Measurements from ENCODE around the gene UQCC2.

The UQCC2 gene

DNA sequence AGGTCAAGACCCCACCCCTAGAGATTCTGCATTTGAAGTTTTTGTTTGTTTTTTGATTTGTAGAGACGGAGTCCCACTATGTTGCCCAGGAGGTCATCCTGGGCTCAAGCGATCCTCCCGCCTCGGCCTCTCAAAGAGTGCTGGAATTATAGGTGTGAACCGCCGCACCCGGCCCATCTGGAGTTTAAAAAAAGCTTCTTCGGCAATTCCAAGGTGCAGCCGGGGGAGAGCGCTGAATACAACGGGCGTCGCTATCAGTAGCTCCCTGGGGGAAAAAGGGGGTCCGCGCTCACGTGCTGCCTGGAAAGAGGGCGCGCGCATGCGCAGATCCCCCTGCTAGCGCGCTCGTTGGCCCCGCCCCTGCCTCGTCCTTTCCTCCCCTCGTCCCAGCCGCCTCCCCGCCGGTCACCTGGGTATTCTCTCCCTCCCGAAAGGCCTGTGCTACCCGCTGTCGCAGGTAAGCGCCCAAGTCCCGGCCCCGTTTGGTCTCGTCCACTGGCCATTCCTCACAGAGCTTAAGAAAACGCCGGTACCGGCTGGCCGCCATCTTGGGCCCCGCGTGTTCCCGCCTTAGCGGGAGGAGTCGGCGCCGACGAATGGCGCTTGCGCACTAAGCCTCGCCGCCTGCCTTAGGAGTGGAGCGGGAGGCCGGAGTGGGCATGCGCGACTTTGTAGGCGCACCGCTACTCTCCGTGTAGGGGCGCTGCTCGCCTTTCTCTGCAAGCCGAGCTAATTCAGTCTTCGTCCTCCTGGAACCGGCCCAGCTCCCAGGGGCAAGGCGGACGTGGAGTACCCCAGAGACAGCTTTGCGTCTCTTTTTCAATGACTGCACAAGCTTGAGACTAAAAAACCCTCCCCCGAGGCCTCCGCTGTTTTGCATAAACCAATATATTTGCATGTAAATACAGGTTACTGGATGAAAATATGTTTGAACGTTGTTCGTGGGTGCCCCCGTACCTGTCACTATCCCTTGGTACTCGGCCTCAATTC is at the start of gene UQCC2:
Gene UQCC2 (minus strand): TSS at position 561 of the 990 bp plus-strand sequence. CDS start 14 bp downstream, at position 547.
- peak; percentile 98 for DNase-seq

DNA sequence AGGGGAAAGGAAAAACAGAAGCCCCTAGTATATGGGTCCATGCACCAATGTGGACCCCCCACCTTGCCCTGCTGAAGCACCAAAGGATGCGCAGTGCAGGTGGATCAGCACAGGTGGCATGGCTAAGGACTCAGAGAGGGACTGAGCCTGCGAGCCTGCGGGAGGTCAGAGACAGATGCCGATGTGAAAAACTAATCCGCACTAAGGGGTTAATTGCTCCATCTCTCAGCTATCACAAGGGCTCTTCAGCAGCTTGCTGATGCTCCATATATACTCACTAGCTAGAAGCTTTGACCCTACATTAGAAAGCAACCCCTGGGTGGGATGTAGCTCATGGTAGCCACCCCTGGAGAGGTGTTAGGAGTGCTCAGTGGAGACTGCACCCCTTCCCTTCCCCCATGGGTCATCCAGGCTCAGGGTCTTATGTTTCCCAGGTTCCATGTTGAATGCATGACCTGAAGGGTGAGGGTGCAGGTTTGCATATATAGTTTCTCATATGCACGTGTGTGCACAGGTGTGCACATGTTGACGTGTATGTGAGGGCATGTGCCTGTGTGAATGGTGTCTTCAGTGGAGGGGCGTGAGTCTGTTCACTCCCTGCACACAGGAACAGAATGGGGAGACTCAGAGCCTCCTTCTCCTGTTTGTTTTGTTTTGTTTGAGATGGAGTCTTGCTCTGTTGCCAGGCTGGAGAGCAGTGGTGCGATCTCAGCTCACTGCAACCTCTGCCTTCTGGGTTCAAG is 48.6 kb upstream of the UQCC2 start:
- DNase-seq = no peak

DNA sequence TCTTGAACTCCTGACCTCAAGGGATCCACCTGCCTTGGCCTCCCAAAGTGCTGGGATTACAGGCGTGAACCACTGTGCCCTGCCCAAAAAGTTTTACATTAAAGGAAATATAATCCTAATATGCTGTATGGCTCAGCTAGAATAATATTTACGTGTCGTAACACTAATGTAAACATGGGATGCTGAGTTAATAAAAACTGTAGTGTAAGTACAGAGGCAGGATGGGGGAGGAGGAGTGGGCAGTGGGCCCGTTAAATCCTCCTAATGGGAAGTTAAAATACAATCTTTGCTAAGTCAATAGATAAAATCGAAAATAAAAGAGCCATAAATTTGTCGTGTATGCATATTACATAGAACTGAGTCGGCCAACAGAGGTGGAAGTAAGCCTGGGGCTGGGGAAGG is 47.3 kb upstream of the UQCC2 start:
- DNase-seq = no peak

DNA sequence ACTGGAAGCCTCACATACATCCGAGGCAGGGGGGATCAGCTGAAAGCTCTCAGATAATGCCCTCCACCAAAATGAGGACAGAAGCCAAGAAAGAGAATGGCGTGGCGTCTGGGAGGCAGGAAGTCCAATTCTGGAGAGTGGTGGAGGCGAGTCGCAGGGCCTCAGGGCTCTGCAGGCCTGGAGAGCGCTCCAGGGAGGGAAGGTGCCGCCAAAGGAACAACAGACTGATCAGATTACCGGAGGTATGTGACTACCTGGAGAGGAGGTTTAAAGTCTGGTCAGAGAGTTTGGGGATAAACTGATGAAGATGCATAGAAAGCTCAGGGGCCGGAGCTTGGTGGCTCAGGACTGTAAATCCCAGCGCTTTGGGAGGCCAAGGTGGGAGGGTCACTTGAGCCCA is 46.4 kb upstream of the UQCC2 start:
- no peak for DNase-seq

DNA sequence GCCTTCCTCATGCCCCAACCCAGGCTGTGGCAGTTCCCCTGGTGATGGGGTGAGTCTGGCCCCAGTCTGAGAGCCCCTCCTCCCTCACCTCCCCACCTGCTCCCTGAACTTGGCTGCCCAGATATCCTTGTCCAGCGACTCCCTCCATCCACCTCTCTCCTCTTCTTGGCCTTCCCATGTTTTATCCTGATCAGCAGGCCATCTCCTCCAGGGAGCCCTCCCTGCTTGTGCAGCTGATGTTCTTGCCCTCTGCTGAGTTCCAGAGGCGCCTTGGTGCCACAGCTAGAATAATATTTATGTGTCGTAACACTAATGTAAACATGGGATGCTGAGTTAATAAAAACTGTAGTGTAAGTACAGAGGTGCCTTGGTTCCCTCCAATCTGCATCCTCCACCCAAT is 45.6 kb upstream of the UQCC2 start:
- no peak for DNase-seq

DNA sequence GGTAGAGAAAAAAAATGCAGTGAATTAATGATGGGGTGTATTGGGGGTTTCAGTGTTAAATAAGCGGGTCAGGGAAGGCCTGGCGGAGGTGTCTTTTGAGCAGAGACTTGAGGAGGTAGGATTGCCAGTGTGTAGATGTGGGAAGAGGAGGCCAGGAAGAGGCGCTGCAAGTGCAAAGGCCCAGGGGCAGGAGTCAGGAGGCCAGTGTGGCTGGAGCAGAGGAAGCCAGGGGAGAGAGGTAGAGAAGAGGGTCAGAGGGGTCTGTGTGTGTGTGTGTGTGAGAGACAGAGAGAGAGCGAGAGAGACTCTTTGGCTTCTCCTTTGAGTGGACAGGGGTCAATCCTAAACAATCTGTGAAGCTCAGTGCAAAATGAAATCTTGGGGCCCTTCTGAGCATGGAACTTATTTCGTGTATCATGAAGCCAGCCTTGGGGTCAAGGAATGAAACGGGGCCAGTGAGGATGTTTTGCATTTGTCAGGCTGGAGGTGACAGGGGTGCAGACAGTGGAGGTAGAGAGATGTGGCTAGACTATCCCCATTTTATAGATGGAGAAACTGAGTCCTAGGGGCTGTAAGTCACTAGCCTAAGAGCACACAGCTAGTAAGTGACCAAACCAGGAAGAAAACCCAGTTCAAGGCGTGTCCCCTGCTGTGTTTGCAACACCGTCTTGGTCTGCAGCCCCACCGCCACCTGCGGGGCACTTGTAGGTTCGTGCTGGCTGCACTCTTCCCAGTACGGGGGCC is 44.9 kb upstream of the UQCC2 start:
- no peak for DNase-seq

DNA sequence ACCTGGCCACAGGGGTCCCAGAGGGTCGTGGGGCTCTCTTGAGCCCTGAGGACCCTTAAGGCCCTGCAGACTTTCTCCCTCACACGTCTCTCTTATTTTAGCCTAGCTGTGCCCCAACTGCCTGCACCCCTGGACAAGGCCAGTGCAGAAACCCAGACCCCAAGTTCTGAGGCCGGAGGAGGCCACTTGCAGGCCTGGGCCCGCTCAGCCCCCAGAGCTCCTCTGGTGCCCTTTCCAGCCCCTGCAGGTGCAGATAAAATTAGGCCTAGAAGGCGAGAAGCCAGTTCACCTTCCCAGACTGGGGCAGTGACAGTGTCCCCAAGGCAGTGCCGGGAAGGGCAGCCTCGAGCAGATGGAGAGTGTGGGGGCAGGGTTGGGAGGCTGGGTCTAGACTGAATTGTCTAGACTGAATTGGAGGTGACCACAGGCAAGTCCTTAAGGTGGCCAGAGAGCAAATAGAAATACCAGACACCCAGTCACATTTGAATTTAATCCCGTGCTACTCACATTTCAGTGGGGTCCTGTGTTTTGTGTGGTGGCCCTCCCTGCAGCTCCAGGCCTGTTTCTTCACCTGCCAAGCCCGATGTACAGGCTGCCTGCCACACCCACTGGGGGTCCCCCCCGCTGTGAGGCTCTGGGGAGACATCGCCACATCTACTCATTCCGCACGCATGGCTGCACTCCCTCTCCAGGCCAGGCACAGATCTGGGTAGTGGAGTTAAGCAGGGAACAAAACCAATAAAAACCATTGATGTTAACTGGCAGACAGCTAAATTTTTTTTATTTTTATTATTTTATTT is 43.8 kb upstream of the UQCC2 start:
- no peak for DNase-seq

DNA sequence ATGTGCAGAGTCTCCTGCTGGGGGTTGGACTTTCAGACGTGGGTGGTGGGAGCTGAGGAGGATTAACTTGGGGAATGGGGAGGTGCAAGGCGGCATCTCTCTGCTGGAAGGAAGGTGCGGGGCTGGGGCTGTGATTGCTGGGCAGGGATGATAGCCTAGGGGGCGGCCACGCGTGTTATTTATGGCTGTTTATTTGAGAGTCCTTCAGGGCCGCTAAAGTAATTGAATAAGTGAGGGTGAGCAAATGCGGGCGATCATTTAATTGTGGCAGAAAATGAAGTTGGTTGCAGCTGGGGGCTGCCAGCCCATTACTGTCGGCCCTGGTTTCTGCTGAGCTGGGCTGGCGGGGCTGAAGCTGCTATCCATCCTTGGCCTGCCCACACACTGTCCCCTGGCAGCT is 42.7 kb upstream of the UQCC2 start:
- DNase-seq = no peak

DNA sequence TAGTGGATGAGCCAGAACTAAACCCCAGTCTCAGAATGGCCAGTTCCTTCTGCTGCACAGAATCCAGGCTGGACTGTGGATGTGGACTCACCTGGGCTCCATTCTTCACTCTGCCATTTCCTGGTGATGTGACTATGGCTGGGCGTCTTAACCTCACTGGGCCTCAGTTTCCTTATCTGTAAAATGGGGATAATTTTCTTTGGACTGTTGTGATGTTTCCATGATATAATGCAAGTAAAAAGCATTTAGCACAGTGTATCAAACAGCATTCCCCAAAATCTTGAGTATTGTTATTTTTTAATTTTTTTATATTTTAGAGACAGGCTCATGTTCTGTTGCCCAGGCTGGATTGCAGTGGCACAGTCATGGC is 41.1 kb upstream of the UQCC2 start:
- DNase-seq = no peak

DNA sequence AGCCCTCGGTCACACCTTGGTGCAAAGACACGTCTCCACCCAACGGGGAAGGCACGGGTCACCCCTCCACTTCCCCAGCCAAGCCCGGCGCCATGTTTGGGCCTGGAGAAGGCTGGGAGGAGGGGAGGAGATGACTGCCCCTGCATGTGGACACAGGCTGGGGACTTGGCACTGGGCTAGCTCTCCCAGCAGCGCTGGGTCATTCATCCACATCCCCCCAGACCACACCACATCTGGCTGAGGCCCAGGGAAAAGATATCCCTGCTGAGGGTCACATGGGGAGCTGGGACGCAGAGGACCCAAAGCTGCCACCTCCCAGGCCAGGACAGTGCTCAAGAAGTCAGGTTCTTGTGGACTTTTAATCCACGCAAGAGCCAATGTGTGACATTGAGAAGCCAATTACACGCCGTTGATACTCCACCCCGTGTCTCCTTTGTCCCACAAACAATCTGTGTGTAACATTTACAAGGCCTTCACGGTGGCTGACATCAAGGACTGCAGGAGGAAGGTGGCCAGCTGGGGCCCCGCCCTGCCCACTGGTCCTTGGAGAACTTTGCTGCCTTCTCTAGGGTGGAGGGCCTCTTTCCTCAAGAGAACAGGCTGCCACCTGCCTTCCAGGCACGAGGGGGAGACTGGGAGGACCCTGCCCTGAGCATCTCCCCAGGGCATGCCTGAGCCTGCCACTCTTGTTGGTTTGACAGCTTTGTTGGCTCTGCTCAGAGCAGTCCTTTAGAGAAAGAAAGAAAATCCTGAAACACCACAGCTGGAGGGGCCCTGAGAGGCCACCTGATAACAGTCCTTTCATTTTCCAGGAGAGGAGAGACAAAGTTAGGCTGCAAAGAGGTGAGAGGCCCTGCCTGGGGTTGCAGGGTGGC is 40.5 kb upstream of the UQCC2 start:
- no peak for DNase-seq

DNA sequence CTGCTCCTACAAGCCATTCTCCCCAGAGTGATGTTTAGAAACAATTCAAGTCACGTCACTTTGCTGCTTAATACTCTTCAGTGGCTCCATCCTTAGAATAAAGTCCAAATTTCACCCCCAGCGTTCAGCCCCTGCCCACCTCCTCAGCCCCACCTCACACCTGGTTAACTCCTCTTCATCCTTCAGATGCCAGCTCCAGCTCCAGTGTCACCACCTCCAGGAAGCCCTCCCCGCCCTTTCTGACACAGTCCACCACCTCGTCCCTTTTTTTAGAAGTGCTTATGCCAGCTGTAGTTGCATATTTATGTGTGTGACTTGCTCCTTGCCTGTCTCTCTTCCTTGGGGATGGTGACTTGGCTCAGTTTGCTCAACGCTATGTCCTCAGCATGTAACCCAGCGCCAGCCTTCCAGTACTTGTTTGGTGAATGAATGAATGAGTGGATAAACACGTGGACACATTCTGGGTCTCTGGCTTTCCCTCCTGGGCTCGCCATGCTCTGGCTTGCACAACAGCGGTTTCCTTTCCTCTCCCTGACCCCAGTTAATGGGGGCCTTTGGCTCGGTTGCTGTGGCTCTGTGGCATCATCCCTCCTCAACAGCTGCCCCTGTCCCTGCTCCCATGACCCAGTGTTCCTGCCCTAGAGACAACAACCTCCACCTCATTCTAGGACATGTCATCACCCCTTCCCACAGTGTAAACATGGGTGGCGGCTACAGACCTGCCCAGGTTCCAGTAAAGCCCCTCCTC is 38.9 kb upstream of the UQCC2 start:
- no peak for DNase-seq

DNA sequence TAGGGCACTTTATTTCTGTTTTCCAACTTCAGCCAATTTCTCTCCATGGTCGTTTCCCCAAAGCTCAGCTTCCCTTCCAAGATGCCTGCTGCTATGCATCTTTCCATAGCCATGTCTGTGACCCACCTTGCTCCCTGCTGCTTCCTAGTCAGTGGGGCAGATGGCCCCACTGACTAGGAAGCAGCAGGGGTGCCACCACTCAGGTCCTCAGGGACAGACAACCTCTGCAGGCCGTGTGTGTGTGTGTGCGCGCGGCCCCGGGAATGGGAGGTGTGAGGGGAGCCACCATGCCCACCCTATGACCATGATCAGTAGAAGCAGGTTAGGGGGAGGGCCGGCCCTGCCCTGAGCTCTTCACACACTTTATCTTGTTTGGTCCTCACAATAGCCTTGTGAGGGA is 37.9 kb upstream of the UQCC2 start:
- DNase-seq = no peak

DNA sequence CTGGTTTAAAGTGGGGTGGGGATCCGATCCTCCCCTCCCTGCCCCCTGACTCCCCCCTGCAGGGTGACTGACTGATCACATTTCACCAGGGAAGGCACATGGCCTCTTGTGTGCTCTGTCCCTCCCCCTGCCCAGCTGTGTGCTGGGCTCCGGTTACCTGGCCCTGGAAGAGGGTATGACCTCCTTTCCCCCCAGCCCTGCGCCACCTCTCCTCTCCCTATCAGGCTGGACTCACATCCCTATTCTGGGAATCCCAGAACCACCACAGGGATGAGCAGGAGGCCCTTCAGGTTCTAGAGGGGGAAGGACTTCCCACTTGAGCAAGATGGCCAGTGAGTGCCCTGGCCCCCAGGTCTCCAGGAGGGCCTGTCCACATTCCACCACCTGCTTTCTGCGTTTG is 37.3 kb upstream of the UQCC2 start:
- no peak for DNase-seq

DNA sequence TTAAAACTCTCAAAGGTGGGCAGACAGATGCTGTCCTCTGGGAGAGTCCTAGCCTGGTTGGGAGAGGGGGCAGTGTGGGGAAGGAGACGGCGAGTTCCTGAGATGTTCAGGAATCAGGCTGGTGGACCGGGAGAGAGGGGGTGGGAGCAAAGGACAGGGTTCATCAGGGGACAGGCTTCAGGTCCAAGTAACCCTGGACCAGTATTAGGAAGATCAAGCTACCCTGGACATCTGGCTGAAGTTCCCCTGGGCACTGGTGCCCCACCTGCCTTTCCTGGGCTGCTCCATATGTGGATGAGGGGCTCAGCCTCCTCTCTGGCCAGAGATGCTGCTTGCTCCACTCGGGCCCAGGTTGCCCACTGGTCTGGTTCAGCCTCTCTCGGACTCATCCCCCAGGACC is 36.3 kb upstream of the UQCC2 start:
- DNase-seq = no peak

DNA sequence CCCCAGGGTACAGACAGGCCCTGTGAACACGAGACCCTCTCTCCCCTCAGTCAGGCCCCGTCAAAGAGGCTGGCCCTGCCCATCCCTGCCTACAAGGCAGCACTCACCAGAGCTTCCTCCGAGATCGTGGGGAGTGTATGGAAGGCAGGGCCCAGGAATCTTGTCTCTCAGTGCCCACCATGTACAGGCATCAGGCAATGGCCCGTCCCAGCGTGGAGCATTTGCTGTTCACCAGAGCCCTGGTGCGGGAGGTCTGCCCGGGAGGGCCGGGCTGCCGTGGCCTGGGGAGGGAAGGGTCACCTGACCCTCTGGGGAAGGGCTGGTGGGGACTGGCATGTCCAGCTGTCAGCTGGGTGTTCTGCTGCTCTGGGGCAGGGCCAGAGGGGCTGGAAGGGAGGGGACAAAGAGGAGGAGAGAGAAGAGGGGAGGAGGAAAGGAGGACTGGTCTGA is 35.2 kb upstream of the UQCC2 start, which contains the start of gene IP6K3:
Gene IP6K3 (minus strand): TSS at position 255 of the 450 bp plus-strand sequence. CDS start 11,429 bp downstream, outside the sequence.
- no peak for DNase-seq

DNA sequence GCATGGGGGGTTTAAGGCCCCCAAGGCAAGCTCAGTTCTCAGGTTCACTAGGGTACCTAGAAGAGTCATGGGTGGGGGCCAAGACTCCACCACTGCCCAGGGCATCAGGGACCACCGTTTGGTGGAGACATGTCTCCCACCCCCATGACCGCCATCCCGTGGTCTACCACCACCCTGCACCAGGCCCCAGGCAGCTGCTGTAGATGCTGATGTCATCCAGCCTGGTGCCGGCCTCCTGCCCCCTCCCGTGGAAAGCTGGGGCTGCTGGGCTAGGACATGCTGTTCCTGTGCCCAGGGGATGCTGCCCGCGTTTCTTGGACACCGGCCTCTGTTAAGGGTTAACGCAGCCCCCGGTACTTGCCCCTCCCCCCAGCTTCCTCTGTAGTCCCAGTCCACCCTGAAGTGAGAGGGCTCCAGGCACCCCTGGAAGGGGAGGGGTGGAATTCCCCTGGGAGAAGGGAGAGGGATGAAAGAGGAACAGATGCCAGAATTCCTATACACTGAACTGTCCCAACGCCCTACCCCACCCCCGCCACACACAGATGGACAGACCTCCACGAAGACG is 34.6 kb upstream of the UQCC2 start:
- DNase-seq = no peak

DNA sequence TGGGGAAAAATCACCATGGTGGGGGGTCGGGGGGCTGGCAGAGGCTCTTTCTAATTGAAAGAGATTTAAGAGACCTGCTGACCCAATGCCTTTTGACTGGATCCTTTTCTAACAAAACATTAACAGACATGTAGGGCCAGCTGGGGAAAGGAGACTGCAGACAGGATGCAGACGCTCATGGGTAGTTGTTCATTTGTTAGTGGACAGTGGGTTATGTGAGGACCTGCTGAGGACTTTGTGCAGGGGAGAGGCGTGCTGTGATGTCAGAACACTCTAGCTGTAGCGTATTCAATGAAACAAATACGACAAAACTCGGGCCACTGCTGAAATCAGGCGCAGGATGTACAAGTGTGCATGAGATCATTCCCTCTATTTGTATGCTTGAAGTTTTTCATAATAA is 34.0 kb upstream of the UQCC2 start:
- DNase-seq = no peak

DNA sequence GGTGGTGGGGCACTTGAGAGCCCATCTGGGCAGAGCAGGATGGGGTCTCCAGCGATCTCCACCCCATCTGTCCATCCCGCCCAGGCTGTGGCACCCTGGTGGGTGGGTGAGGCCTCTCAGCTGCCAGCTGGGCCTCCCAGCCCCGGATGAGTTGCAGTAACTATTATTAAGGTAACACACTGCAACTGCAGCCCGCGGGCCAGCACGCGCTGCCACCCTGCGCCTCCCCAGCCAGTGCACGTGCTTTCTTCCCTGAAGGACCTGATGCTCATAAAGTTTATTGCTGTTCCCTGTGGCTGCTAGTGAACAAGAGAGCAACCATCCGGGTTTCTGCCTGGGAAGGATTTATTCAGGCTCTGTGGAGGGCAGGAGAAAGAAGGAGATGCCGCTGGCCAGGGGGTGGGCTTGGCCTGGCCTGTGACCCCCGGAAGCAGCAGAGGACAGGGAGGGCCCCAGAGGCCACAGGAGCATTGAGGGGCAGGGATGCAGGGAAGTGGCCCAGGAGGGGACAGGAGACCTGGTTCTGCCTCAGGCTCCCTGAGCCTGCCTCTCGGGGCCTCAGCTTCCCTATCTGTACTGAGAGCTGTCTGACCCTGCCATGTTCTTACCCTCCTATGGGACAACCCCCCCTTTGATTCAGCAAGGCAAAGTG is 33.5 kb upstream of the UQCC2 start:
- no peak for DNase-seq

DNA sequence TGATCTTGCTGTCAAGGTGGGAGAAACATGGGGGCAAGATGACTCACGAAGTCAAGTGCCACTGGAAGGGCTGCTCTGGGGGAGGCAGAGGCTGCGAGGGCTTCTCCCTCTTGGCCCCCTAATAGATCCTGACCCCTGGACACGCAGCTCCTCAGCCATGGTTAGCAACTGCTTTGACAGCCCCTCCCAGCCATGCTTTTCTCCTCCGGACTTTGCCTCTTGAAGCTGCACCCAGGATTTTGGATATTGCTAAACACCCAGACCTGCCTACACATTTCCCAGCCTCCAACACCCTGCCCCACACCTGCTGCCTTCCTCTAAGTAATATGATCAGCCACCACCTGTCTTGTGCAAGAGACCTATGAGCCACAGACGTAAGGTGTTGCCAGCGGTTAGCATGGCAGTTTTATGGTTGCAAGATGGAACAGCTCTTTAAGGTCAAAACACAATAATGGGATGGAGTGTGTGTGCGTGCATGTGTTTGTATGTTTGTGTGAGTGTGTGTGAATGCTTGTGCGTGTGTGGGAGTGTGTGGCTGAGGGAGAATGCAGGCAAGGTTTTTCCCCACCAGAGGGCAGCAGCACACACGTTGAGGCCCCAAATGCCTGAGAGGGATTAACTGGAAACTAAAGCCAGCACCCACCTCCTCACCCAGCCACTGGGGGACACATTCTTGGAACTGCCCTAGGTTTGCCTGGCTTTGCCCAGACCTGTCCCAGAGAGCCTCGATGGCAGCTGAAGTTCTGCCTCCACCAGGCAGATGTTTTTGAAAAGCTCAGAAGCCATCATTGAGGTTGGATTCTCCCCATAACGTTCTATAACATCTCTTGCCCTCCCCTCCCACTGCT is 32.7 kb upstream of the UQCC2 start:
- peak; percentile 71 for DNase-seq
